GM23338 (cell line): ENCODE results near the gene ZNF286A.

ENCODE experiments used
- CTCF ChIP-seq, 2 experiments: fragments of 200-600 bp in 1 of 2; sonication (generic) in 1 of 2; conservative IDR thresholded peaks; 2 replicates each; pipeline versions ENCODE4 v1.5.1 to v1.6.1; 2016 to 2017; ENCODE audit warnings: antibody characterized with exemption in 2 of 2, low read depth in 2 of 2, mild to moderate bottlenecking in 2 of 2, moderate library complexity in 1 of 2
- ETS1 ChIP-seq: IDR thresholded peaks from 2 replicates; pipeline ENCODE4 v1.6.1; 2016; ENCODE audit warnings: antibody characterized with exemption
- EZH2 ChIP-seq: fragments of 200-600 bp; sonication (generic); IDR thresholded peaks from one replicate; pipeline ENCODE4 v1.8.0; 2017; ENCODE audit warnings: antibody characterized with exemption, mild to moderate bottlenecking, low read depth; ENCODE audit not compliant: unreplicated experiment
- EZH2phosphoT487 ChIP-seq: fragments of 200-600 bp; sonication (generic); IDR thresholded peaks from one replicate; pipeline ENCODE4 v1.8.1; 2018; ENCODE audit warnings: antibody characterized with exemption; ENCODE audit not compliant: unreplicated experiment
- STAT1 ChIP-seq: IDR thresholded peaks from one replicate; pipeline ENCODE4 v1.6.1; 2016; ENCODE audit warnings: antibody characterized with exemption; ENCODE audit not compliant: unreplicated experiment

DNA sequence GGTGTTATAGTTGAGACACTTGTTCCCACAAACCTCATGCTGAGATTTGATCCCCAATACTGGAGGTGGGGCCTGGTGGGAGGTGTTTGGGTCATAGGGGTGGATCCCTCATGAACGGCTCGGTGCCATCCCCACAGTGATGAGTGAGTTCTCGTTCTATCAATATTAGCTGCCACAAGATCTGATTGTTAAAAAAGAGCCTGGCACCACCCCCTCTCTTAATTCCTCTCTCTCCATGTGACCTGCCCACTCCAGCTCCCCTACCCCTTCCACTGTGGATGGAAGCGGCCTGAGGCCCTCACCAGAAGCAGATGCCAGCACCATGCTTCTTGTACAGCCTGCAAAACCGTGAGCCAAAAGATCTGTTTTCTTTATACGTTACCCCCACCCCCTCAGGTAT lies 46.6 kb upstream of the ZNF286A start:
- TF ChIP-seq CTCF (conservative IDR thresholded peaks at IDR 0.05; ENCODE audit: low read depth in 2 of 2) (no peak), EZH2 (no peak), ETS1 (no peak), EZH2phosphoT487 (no peak), STAT1 (no peak)
